Liver (tissue), 3 donors: ENCODE data around the gene METTL2B.
"Not testable (repeated sequence)": the region's sequence is repeated elsewhere in the genome, so short reads cannot be mapped to it uniquely, and the experiment has no call there.

Source experiments
- ATF3 ChIP-seq: IDR thresholded peaks from 2 replicates; pipeline ENCODE4 v1.6.1; 2016; ENCODE audit warnings: antibody characterized with exemption
- JUND ChIP-seq, 2 donors: IDR thresholded peaks; 2 replicates each; pipeline ENCODE4 v1.6.1; 2016; ENCODE audit warnings: antibody characterized with exemption in 2 of 2
- MAX ChIP-seq: IDR thresholded peaks from 2 replicates; pipeline ENCODE4 v1.6.1; 2016; ENCODE audit warnings: antibody characterized with exemption
- REST ChIP-seq: IDR thresholded peaks from 2 replicates; pipeline ENCODE4 v1.6.1; 2016; ENCODE audit warnings: antibody characterized with exemption, mild to moderate bottlenecking
- YY1 ChIP-seq: IDR thresholded peaks from 2 replicates; pipeline ENCODE4 v1.6.1; 2016; ENCODE audit warnings: antibody characterized with exemption, mild to moderate bottlenecking
- TF ChIP-seq, protein P1 (sequence below): fragments of 150-350 bp; IDR thresholded peaks from 2 replicates; pipeline ENCODE4 v1.5.1; 2017; ENCODE audit warnings: improper control_type of control experiment, low read depth, low read length; ENCODE audit not compliant: missing input control
- donor health status: healthy.
- donor health status: healthy.

GRCh38 chr7:128530121-128530854, 53.7 kb downstream of the METTL2B start:
- not testable (repeated sequence) for TF ChIP-seq MAX; YY1; REST; ATF3; JUND (IDR thresholded peaks at IDR 0.05)
- TF ChIP-seq, protein P1, sequence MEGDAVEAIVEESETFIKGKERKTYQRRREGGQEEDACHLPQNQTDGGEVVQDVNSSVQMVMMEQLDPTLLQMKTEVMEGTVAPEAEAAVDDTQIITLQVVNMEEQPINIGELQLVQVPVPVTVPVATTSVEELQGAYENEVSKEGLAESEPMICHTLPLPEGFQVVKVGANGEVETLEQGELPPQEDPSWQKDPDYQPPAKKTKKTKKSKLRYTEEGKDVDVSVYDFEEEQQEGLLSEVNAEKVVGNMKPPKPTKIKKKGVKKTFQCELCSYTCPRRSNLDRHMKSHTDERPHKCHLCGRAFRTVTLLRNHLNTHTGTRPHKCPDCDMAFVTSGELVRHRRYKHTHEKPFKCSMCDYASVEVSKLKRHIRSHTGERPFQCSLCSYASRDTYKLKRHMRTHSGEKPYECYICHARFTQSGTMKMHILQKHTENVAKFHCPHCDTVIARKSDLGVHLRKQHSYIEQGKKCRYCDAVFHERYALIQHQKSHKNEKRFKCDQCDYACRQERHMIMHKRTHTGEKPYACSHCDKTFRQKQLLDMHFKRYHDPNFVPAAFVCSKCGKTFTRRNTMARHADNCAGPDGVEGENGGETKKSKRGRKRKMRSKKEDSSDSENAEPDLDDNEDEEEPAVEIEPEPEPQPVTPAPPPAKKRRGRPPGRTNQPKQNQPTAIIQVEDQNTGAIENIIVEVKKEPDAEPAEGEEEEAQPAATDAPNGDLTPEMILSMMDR, result not testable (repeated sequence)
